Measurements from ENCODE around the gene CLCNKA.
"Not testable (repeated sequence)": the region's sequence is repeated elsewhere in the genome, so short reads cannot be mapped to it uniquely, and the experiment has no call there.

CLCNKA gene

GRCh38 chr1:15997637-15998280 is 24.1 kb upstream of the CLCNKA start:
- no peak for DNase-seq (ENCODE audit: low read depth)
- TF ChIP-seq CTCF (IDR thresholded peaks at IDR 0.05; ENCODE audit: control insufficient read depth, extremely low read depth, insufficient read depth) = no peak
- no peak overlapping the region for H3K4me3 ChIP-seq (ENCODE audit: low read depth, low read length)

GRCh38 chr1:15998929-15999328 is 22.9 kb upstream of the CLCNKA start:
- no peak for DNase-seq (ENCODE audit: low read depth)
- no peak overlapping the region for H3K4me3 ChIP-seq (ENCODE audit: low read depth, low read length)
- TF ChIP-seq CTCF (IDR thresholded peaks at IDR 0.05; ENCODE audit: control insufficient read depth, extremely low read depth, insufficient read depth) = no peak

- H3K4me3 ChIP-seq (ENCODE audit: low read depth, low read length); DNase-seq (ENCODE audit: low read depth): not testable (repeated sequence)
Observed at GRCh38 chr1:16001274-16001673, 20.6 kb upstream of the CLCNKA start.

- TF ChIP-seq CTCF (IDR thresholded peaks at IDR 0.05; ENCODE audit: control insufficient read depth, extremely low read depth, insufficient read depth) = no peak
- no peak overlapping the region for H3K4me3 ChIP-seq (ENCODE audit: low read depth, low read length)
Observed at GRCh38 chr1:16005597-16005996, 16.2 kb upstream of the CLCNKA start.

GRCh38 chr1:16006010-16006409 is 15.8 kb upstream of the CLCNKA start:
- TF ChIP-seq CTCF (IDR thresholded peaks at IDR 0.05; ENCODE audit: control insufficient read depth, extremely low read depth, insufficient read depth) = no peak
- DNase-seq (ENCODE audit: low read depth) = no peak
- H3K4me3 ChIP-seq (ENCODE audit: low read depth, low read length) = no peak overlapping the region

More at GRCh38 chr1:16005597-16005996, 16.2 kb upstream of the CLCNKA start:
- no peak for DNase-seq (ENCODE audit: low read depth)

GRCh38 chr1:16006552-16007485 is 15.0 kb upstream of the CLCNKA start:
- no peak for TF ChIP-seq CTCF (IDR thresholded peaks at IDR 0.05; ENCODE audit: control insufficient read depth, extremely low read depth, insufficient read depth)
- no peak overlapping the region for H3K4me3 ChIP-seq (ENCODE audit: low read depth, low read length)
- DNase-seq (ENCODE audit: low read depth) = no peak

GRCh38 chr1:16007671-16008341 is 14.0 kb upstream of the CLCNKA start:
- TF ChIP-seq CTCF (IDR thresholded peaks at IDR 0.05; ENCODE audit: control insufficient read depth, extremely low read depth, insufficient read depth) = no peak
- DNase-seq (ENCODE audit: low read depth) = no peak
- no peak overlapping the region for H3K4me3 ChIP-seq (ENCODE audit: low read depth, low read length)
